Liver (tissue), 9 donors: ENCODE data around the gene RNF111. TPM values are rescaled to one million over a fixed set of nuclear protein-coding genes. Genes with fewer than 3 reads are reported as not detected.

Experiments
- DNase-seq: peaks from one replicate; pipeline ENCODE4 v3.0.0-alpha.2; 2017; ENCODE audit warnings: low spot score
- H3K27ac ChIP-seq, 2 donors: one replicate each; pipeline ENCODE4 v1.7.0; 2013; ENCODE audit warnings: inconsistent platforms in 2 of 2, low read length in 2 of 2, control low read depth in 1 of 2, low read depth in 1 of 2, mild to moderate bottlenecking in 1 of 2
- H3K27me3 ChIP-seq, 4 donors: one replicate each; pipeline versions ENCODE4 v1.6.1 to v1.7.0; 2013; ENCODE audit warnings: low read length in 3 of 4, inconsistent platforms in 1 of 4, mild to moderate bottlenecking in 1 of 4, moderate library complexity in 1 of 4; ENCODE audit not compliant: control insufficient read depth in 4 of 4, insufficient read depth in 4 of 4
- H3K36me3 ChIP-seq, 4 donors: one replicate each; pipeline versions ENCODE4 v1.6.1 to v1.7.0; 2013; ENCODE audit warnings: low read length in 3 of 4, mild to moderate bottlenecking in 3 of 4, low read depth in 1 of 4, moderate library complexity in 1 of 4; ENCODE audit not compliant: control insufficient read depth in 4 of 4, insufficient read depth in 3 of 4
- H3K4me1 ChIP-seq, 4 donors: one replicate each; pipeline versions ENCODE4 v1.6.1 to v1.7.0; 2013; ENCODE audit warnings: low read length in 3 of 4, mild to moderate bottlenecking in 3 of 4, moderate library complexity in 1 of 4; ENCODE audit not compliant: control insufficient read depth in 4 of 4, insufficient read depth in 4 of 4
- H3K4me3 ChIP-seq, 3 donors: one replicate each; pipeline versions ENCODE4 v1.6.1 to v1.7.0; 2013; ENCODE audit warnings: low read length in 3 of 3, control low read depth in 1 of 3, low read depth in 1 of 3, mild to moderate bottlenecking in 1 of 3
- H3K9ac ChIP-seq, 2 donors: one replicate each; pipeline ENCODE4 v1.7.0; 2013; ENCODE audit warnings: low read length in 2 of 2, mild to moderate bottlenecking in 2 of 2, moderate library complexity in 2 of 2, control low read depth in 1 of 2, low read depth in 1 of 2
- H3K9me3 ChIP-seq, 4 donors: one replicate each; pipeline versions ENCODE4 v1.6.1 to v1.7.0; 2013; ENCODE audit warnings: low read length in 3 of 4; ENCODE audit not compliant: control insufficient read depth in 4 of 4
- ATF3 ChIP-seq: IDR thresholded peaks from 2 replicates; pipeline ENCODE4 v1.6.1; 2016; ENCODE audit warnings: antibody characterized with exemption
- CTCF ChIP-seq: fragments of 150-350 bp; IDR thresholded peaks from 2 replicates; pipeline ENCODE4 v1.5.1; 2017; ENCODE audit warnings: improper control_type of control experiment, low read depth, low read length; ENCODE audit not compliant: missing input control
- FOXA1 ChIP-seq: IDR thresholded peaks from 2 replicates; pipeline ENCODE4 v1.6.1; 2016; ENCODE audit warnings: antibody characterized with exemption
- HNF4G ChIP-seq: IDR thresholded peaks from 2 replicates; pipeline ENCODE4 v1.6.1; 2016; ENCODE audit warnings: antibody characterized with exemption
- MAX ChIP-seq: IDR thresholded peaks from 2 replicates; pipeline ENCODE4 v1.6.1; 2016; ENCODE audit warnings: antibody characterized with exemption
- RAD21 ChIP-seq, 2 donors: IDR thresholded peaks; 2 replicates each; pipeline ENCODE4 v1.6.1; 2016; ENCODE audit warnings: antibody characterized with exemption in 2 of 2, mild to moderate bottlenecking in 2 of 2
- REST ChIP-seq: IDR thresholded peaks from 2 replicates; pipeline ENCODE4 v1.6.1; 2016; ENCODE audit warnings: antibody characterized with exemption, mild to moderate bottlenecking
- TAF1 ChIP-seq: conservative IDR thresholded peaks from 2 replicates; pipeline ENCODE4 v1.6.1; 2016; ENCODE audit warnings: antibody characterized with exemption, mild to moderate bottlenecking
- ZBTB33 ChIP-seq: IDR thresholded peaks from 2 replicates; pipeline ENCODE4 v1.6.1; 2016; ENCODE audit warnings: antibody characterized with exemption
- WGBS: extraction: QIAGEN DNeasy Blood & Tissue Kit; methylation state at CpG from one replicate; pipeline ENCODE4 v1.1.7; 2013; 5-methylcytosine and 5-hydroxymethylcytosine counted together
- polyA plus RNA-seq, 2 donors: library from polyadenylated mRNA; stranded (reverse) in 1 of 2; unstranded in 1 of 2; fragments of 200-250 nt in 1 of 2; fragments of >200 nt in 1 of 2; fragmentation: Nextera tagmentation in 1 of 2; extraction: Ambion mirVana in 1 of 2; gene quantifications; one replicate each; pipeline versions ENCODE4 v1.2.1 to v1.2.3, GENCODE V29; 2013 to 2015
- total RNA-seq, 2 donors: library from RNA; depleted of rRNA; stranded (reverse); fragments of >200 nt; gene quantifications; one replicate each; pipeline ENCODE4 v1.2.3, GENCODE V29; 2014
- donor health status: healthy.
- donor health status: healthy.
- donor health status: healthy.
- donor health status: healthy.
- donor health status: healthy.

The RNF111 gene
- total and polyA plus RNA-seq, 4 donors = 5.1 to 16.9 (median 10.4) TPM

GRCh38 chr15:58981808-58982475 lies 5.5 kb upstream of the RNF111 start (continued):
- TF ChIP-seq CTCF = no peak

GRCh38 chr15:58983261-58983660 lies 4.2 kb upstream of the RNF111 start:
- Histone ChIP-seq H3K27ac (no peak overlapping the region), H3K4me3 (no peak overlapping the region), H3K27me3 (no peaks in the 10 kb centered on the region), H3K36me3 (no peaks in the 10 kb centered on the region), H3K9me3 (no peaks in the 10 kb centered on the region), H3K4me1 (peaks cover 0 to 11% (median 0%) of the 10 kb centered on the region in 4 donors), H3K9ac (no peak overlapping the region)
- no peak for TF ChIP-seq RAD21 (IDR thresholded peaks at IDR 0.05)
- WGBS = 86% methylated on average over 2 of the region's 2 CpGs
- no peak for DNase-seq

GRCh38 chr15:58985443-58985842 lies 2.0 kb upstream of the RNF111 start:
- peaks cover 2 to 29% (median 10%) of the 10 kb centered on the region in 4 donors for H3K4me1 ChIP-seq

More at GRCh38 chr15:58985443-58985842, 2.0 kb upstream of the RNF111 start:
- Histone ChIP-seq H3K36me3 (no peaks in the 10 kb centered on the region), H3K4me3 (no peak overlapping the region), H3K27me3 (no peaks in the 10 kb centered on the region), H3K9ac (no peak overlapping the region), H3K27ac (no peak overlapping the region), H3K9me3 (no peaks in the 10 kb centered on the region)
- WGBS = 34% methylated on average over 4 of the region's 4 CpGs
- TF ChIP-seq ZBTB33 (no peak), REST (no peak), TAF1 (no peak), ATF3 (no peak), CTCF (no peak), MAX (no peak), FOXA1 (no peak), HNF4G (no peak)
- no peak for DNase-seq
